ENCODE measurements around the gene RNF144A.

RNF144A gene

DNA sequence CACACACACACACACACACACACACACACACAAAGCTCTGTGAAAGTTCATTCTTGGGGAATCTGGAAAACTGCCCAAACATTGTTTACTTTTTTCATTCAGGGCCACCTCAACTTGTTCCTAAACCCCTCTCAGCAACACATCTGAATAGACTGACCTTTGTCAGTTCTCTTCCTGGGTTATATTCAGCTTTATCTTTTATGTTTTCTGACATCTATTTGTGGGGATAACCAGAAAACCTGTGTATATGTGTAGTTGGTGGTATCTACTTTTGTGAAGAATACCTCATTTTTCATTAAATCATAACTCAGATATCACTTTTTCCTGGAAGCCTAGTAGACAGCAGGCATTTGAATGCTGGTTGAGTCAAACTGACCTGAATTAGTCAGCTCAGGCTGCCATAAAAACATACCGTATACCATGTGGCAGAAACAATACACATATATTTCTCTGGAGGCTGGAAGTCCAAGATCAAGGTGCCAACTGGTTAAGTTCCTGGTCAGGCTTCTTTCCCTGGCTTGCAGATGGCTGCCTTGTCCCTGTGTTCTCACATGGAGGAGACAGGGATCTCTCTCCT, 11.0 kb upstream of the RNF144A start:
- no peak for DNase-seq (ENCODE audit: low read depth in 2 of 2, low spot score in 1 of 2)

DNA sequence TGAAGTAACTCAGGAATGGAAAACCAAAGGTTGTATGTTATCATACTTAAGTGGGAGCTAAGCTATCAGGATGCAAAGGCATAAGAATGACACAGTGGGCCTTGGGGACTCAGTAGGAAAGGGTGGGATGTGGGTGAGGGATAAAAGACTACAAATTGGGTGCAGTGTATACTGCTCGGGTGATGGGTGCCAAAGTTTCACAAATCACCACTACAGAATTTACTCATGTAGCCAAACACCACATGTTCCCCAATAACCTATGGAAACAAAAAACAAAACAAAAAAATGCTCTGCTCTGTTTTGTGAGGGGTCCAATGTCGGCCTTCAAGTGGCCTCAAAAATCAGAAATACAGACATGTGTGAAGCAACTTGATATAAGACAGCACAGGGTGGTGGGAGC, 8.9 kb upstream of the RNF144A start:
- no peak for DNase-seq (ENCODE audit: low read depth in 2 of 2, low spot score in 1 of 2)

DNA sequence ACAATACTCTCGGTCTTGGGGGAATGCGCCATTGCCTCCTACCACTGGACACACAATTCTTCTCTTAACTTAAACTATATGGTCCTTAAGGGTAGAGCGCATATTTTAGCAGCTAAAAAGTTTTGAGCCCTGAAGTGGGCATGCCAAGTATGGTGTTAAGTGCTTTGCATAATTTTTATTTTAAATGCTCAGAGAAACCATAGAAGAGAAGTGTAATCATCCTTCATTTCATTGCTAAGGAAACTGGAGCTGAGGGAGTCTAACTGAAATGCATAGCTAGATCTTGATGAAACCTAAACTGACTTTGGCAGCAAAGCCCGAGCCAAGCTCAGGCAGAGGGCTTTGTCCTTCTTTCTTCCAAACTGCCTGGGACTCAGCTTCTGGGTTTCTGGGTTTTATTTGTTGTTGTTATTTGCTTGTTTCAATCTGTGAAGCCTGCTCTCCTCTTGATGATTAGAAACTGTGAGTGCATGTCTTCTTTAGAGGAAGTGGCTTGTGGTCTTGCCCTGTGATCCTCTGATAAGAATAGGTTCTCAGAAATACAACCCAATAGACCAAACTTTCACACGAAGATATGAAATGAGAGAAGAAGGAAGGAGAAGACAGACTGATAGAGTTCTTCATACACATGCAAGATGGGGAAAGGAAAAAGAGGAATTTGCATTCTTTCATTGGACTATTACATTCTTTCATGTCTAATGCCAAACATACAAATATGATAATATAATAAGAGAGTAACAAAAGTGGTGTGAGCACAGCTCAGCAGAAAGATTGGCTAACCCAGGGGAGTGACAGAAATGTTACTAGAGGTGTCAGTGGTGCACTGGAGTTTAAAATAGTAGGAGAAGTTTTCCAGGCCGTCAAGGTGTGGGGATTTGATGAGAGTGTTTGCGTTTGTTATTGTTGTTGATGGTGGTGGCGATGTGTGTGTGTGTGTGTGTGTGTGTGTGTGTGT, 7.5 kb upstream of the RNF144A start:
- no peak for DNase-seq (ENCODE audit: low read depth in 2 of 2, low spot score in 1 of 2)

DNA sequence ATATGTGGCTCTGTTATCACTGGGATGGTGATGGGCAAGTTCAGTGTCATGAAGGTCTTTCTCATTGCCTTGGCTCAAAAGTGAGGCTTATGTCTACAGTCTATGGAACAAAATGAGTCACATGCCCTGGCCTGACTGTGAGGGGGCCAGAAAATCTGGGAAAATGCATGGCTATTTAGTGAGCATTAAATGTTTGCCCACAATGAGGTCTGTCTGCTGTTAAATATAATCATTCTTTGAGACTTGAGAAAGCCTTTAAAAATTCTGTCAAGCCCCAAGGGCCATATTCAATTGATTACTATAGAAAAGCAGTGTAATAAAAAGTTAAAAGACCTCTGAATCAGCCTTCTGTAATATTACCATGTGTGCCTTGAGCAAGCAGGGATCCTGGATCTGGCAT, 5.5 kb upstream of the RNF144A start:
- no peak for DNase-seq (ENCODE audit: low read depth in 2 of 2, low spot score in 1 of 2)

DNA sequence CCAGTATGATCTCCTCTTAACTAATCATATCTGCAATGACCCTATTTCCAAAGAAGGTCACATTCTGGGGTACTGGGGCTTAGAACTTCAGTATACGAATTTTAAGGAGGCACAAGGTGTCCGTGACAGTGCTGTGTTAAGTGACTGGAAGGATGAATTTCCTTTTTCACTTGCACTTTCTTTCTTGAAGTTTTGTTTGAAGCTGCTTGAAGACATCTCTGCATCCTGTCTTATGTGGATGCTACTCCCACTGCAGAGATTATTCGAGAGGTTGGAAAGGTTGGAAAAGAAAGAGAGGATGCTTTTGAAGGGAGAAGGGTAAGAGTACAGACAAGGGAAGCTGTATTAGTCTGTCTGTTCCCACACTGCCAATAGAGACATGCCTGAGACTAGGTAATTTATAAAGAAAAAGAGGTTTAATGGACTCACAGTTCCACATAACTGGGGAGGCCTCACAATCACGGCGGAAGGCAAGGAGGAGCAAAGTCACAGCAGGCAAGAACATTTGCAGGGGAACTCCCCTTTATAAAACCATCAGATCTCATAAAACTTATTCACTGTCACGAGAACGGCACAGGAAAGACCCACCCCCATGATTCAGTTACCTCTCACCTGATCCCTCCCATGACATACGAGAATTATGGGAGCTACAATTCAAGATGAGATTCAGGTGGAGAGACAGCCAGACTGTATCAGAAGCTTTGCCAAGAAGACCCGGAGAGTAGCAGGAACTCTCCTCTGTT, 3.6 kb upstream of the RNF144A start:
- no peak for DNase-seq (ENCODE audit: low read depth in 2 of 2, low spot score in 1 of 2)

DNA sequence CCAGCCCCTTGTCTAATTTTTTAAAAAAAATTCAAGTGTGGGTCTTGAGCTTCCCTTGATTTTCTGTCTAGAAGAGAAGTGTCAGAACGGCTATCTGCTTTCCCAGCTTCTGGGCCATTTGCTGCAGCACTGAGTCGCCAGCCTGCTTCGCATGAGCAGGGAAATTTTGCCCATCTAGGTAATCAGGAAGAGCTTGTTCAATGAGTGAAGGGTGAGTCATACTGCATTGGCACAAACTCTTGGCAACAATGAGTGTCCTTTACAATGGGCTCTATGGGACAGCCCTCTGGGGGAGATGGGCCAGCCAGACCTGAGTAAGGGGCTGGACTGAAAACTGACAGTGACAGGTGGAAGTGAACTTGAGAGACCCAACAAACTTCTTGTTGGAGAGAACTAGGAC, 2.4 kb upstream of the RNF144A start:
- no peak for DNase-seq (ENCODE audit: low read depth in 2 of 2, low spot score in 1 of 2)

DNA sequence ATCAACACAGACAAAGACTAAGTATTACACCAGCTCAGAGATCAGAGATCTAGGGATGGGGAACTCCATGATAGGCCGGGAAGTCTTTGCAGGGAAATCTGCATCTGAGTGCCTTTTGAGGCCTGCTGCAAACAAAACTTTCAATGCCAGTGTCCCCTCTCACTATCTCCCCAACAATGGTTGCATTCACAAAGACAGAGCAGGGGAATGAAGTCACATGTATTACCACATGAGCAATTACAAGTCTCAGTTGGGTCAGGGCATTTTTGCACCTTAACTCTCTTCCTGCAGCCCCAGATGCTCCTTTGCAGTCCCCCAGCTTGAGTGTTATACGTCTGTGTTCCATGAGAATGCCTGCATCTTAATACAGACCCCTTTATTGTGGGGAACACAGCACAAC, 1.8 kb upstream of the RNF144A start:
- DNase-seq (ENCODE audit: low read depth in 2 of 2, low spot score in 1 of 2) = no peak

DNA sequence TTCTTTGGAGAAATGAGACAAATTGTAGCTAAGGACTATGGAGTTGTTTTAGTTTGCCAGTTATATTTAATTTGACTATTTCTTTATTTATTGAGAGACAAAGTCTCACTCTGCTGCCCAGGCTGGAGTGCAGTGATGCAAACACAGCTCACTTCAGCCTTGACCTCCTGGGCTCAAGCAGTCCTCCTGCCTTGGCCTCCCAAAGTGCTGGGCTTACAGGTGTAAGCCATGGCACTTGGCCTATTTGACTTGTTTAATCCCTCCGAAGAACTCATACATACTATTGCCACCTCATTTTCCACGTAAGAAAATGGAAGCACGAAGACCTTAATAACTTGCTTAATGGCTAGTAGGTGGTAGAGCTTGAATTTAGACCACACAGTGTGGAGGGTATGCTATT, 988 bp upstream of the RNF144A start:
- DNase-seq (ENCODE audit: low read depth in 2 of 2, low spot score in 1 of 2) = no peak

DNA sequence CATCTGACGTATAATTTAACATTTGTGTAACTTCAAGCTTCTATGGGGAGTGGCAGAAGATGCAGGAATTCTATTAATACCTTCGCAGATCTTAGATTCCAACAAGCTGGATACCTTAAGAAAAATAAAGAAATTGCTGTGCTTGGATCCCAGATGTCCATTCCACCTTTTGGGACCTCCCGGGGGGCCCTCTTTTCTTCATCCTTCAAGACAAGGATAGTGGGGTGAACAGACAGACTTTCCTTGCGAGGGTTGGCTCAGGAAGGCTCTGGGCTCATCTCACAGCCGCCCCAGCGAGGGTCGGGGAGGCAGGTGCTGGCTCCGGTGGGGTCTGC, 509 bp upstream of the RNF144A start:
- no peak for DNase-seq (ENCODE audit: low read depth in 2 of 2, low spot score in 1 of 2)

DNA sequence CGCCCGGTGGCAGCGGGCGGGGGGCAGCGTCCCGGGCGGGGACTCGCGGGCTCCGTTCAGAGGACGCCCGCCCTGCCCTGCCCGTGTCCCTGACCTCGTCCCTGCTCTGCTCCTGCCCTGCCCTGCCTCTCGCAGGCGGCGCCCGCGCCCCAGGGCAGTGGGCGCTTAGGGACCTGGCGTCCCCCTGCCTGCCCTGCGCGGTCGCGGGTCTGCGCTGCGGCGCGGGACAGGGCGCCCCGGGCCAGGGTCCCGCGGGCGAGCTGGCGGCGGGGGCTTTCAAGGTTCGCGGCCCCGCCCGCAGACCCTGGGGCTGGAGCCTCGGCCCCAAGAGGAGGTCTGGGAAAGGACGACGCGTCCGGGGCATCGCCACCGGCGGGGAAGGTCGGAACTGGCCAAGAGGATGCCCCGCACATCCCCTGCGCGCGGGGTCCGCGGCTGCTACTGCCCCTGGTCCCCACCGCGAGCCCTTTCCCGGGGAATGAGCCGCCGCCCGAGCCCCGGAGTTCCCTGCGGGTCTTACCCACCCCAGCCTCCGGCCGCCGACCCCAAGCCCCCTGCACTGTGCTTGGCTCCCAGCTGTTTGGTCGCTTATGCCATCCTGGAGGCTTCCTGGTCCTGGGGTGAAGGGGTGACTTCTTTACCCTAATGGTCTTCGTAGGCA, 679 bp downstream of the RNF144A start:
- DNase-seq (ENCODE audit: low read depth in 2 of 2, low spot score in 1 of 2) = no peak

DNA sequence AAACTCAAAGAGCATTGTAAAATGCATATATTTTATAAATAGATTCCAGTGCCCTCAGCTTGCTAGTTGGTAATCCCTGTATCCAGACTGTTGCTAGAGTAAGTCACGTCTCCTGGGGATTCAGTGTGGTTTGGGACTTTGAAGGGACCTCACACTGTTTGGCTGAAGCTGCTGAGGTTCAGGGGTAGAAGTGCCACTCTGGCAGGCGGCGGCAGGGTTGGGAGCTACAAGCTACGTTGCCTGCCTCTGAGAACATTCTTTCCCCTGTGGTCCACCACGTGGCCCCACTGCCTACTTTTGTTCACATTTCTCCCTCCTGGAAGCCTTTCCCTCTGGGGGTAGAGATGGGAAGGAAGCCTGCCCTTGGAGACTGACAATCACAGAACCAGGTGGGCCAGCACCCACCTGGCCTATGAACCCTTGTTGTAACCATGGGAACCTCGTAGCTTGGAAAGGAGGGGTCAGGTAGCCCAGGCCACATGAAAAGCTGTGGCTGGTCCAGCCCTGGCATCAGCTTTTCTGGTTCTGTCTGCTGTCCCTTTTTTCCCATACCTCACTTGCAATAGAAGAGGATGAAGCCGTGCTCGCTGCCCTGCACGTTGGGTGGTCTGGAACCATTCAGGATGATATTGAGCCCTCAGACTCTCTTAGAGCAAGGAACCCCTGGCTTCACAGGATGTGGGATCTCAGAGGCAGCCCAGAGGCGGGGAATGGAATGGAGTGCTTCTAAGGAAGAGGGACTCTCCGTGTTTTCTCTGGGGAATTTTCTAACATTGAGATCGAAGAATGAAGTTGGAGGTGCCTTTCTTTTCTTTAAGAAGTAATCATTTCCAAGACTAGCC, 2.9 kb downstream of the RNF144A start:
- DNase-seq (ENCODE audit: low read depth in 2 of 2, low spot score in 1 of 2) = no peak

DNA sequence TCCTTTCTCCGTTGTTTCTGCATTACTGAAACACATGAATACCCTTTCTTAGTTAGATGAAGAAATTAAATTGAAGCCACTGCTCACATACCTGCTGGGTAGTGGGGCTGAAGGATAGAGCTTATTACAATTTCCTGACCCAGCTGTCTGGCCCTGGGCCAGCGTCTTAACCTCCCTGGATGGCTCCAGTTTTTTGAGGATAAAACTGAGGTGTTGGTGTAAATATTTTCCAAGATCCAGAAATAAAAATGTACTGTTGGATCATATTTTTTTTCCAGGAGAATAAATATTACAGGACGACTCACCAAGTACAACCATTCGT, 3.5 kb downstream of the RNF144A start:
- DNase-seq (ENCODE audit: low read depth in 2 of 2, low spot score in 1 of 2) = no peak

DNA sequence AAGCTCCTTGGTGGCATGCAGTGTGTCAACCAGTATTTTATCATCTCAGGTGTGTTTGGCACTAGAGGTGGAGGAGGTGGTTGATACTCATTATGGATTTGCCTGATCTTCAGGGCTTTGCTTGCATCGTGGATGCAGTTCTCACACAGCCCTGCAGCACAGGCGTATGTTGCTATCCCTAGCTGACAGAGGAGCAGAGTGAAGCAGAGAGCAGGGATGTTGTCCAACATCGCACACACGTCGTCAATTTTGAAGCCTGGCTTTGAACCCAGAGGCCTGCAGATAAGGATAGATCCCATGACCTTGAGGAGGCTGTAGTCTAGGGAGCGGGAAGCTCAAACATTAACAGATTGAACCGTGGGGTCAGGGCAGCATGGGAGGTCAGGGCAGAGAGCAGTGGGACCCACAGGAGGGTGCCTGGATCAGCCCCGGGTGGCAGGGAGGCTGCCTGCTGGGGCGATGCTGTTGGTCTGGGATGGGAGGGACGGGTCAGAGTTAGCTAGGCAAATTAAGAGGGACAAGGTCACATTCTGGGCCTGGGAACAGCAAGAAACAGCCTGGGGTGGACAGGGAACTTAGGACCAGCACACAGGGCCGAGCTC, 4.2 kb downstream of the RNF144A start:
- DNase-seq (ENCODE audit: low read depth in 2 of 2, low spot score in 1 of 2) = no peak

DNA sequence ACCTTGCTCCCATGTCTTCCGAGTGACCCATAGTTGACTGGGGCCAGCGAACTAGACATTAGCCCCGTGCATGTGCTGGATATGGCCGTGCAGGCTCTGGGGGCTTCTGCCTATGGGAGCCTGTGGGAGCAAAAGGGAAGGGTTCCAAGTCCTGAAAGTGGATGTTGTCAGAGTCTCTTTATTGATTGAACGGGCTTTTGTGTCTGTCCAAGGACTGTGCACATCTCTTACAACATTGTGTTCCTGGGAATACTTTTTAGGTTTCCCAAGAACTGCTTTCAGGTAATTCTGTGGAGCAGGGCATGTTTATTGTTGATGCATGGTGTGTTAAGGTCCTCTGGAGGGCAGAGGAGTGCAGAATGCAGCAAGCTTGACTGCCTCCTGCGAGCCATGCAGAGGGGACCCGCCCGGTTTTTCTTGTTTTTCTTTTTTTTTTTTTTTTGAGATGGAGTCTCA, 5.0 kb downstream of the RNF144A start:
- no peak for DNase-seq (ENCODE audit: low read depth in 2 of 2, low spot score in 1 of 2)

DNA sequence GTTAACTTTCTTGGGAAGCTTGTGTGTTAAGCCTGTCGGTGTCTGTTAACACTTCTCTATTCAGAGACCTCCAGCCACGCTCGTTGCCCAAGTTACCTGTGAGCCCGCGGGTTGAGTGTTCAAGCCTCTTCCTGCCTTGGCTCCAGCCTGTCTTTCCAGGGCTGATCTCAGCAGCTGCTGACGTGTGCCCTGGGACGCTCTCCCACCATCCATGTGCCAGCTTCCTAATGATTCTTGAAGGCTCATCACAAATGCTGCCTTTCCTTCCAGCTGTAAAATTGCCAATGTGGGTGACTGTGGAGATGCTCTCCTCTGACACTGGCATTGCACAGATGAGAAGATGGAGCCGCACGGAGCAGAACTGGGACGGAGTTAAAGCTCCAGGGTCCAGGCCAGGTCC, 6.1 kb downstream of the RNF144A start:
- DNase-seq (ENCODE audit: low read depth in 2 of 2, low spot score in 1 of 2) = no peak

DNA sequence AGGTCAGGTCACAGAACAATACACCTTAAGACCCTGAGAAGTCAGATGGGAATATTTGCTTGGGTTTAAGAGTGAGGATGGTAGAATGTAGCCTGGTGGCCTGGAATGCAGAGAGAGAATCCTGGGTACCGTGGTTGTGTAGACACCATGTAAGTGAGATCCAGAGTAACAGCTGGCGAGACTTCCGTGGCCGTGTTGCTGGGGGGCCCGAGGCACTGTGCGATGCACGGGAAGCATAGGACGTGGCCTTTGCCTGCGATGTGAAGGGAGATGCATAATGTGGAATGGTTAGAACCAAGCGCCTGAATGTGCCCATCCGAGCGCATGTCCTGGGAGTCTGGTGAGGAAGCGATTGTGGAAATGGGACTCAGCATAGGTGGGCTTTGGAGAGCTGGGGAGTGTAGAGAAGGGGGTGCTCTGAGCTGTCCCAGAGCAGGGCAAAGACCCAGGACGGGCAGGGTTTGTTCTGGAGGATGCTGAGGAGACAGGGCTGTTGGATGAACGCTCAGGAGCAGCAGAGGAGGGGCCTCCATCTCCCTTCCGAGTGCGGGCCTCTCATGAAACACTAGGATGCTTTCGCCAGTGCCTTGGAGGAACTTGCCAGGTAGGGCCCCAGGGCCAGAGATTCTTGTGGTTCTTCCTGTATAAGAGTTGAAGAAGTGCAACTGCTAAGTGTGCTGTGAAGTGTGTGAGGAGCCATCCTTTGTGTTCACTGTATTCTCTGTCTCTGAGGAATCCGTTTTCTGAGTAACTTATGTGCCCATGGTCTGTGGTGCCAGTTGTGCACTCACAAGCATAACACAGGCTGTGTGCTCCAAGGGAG, 7.1 kb downstream of the RNF144A start:
- no peak for DNase-seq (ENCODE audit: low read depth in 2 of 2, low spot score in 1 of 2)

DNA sequence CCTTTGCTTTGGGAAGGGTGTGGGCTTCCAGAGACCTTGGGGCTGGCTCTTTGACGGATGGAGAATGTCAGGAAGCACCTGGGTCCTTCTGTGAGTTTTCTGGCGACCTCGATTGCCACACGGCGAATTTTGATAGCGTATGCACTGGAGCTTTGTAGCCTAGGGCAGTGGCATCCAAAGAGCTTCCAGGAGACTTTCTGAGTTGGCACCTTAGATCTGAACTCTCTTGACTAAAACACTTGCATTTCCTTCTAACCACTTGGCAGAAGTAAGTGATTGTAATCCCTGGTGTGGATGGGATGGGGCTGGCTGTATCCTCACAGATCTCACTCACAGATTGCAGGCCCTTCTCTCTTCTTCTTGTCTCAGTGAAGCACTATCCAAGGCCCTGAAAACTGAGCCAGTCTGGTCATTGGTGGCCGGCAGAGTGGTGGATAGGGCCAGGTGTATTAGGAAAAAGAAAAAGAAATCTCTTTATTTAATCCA, 7.8 kb downstream of the RNF144A start:
- DNase-seq (ENCODE audit: low read depth in 2 of 2, low spot score in 1 of 2) = no peak

DNA sequence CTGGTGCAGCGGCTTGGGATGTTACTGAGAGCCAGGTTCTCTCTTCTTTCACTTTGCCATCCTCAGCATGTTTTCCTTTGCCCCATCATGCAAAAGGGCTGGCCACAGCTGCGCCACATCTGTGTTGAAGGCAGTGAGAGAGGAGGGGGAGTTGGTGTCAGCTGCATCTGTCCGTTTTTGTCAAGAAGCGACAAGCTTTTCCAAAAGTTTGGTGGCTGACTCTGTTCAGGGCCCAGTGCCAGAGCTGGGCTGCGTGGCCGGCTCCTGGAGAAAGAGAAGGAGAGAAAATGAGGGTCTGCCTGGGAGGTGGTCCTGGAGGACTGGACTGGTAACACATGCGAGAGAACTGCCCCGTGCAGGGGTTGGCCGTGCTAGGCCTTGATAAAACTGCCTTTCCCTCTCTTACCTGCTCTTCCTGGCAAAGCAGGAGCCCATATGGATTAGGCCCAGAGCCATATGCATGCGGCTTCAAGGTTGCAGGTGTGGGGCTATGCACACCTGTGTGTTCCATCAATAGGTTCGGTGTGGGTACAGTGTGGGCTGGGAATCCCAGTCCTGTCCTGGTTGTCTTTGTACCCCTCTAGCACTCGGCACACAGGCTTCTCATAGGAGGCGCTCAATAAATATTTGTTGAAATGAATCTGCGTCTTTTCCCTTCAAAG, 9.0 kb downstream of the RNF144A start:
- no peak for DNase-seq (ENCODE audit: low read depth in 2 of 2, low spot score in 1 of 2)

DNA sequence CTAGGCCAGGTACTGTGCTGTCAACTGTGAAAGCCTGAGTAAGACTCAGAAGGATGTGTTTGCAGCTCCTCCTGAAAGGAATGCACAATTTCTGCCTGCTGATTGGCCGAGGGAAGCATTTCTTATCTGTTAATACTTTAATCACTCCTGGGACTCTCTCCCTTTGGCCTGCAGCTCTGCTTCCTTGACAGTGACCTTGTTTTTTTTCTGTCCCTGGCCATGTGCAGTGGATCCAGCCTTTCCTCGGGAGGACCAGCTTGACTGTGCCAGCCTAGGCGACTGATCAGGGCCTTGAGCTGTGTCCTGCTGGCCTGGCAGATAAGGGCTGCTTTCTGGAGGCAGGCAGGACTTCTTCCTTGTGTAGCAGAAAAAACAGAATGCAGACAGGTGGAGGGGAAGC, 10.0 kb downstream of the RNF144A start:
- DNase-seq (ENCODE audit: low read depth in 2 of 2, low spot score in 1 of 2) = no peak

Measured in stimulated activated CD8-positive, alpha-beta memory T cell treated with anti-CD3 and anti-CD28 coated beads, Interleukin-4, amount 100 ng/mL, for 1 hour (primary cell).